Middle frontal gyrus (tissue), 1 donor: ENCODE data around the gene UIMC1.

Source experiments
- DNase-seq: peaks from one replicate; pipeline ENCODE4 v3.0.0-alpha.2; 2015; ENCODE audit warnings: low spot score; ENCODE audit errors: extremely low spot score

The UIMC1 gene

DNA sequence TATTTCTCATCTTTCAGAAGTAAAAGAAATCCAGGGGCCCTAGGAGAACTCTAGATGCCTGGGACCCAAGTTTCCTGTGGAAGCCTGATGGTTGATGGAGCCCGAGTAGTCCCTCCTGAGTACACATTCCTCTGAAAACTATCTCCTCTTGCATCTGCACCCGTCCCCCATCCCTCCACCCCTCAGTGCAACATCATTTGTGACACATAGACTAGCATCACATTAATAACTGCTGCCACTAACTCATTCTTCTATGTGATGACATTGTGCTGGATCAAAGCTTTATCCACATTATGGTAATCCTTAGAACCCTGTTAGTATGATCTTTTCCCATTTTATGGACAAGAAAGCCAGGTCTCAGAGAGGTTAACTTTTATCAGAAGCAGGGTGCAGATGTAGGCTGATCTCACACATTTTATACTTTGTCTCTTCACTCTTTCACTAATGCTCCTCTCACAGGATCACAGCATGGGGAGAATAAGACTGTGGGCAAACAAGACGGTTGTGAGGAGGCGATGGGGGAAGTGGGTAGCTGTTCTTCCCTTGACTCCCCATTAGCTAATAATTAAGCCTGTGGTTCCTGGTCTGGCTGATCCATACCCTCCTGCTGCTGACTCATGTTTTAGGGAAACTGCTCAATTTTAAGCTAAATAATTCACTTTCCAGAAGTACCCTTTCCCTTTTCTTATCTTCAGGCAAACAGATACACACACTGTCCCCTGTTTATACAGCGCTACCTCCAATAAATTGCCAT is 103.5 kb downstream of the UIMC1 start:
- DNase-seq: no peak

DNA sequence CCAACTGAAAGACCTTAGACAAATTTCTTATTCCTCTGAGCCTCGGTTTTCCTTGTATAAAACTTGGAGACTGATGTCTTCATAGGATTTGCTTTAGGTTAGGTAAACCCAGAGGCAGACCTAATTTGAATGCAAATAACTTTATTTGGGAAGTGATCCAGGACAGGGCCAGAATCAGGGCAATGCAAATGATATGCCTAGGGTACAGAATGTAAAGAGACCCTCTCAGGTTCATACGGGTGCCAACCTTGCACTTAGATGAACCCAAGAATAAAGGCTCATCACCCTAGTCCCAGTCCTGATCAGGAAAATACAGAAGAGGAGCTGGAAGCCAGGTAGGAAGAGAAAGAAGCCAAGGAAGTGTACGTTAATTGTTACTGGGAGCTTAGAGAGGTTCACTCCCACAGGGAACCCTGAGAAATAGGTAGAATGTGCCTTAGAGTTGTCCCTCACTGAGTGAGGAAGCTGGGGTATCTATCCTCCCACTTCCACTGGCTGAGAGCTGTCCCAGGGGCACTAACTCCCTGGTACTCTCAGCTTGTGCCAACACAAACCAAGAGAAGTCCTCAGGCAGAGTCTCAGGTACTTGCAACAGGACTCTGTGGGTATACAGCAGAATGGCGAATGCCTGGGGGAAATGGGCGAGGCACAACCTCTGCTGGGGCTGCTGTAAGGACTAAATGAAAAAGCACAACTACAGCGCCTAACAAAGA is 104.3 kb downstream of the UIMC1 start:
- no peak for DNase-seq

- no peak for DNase-seq
Measured at GRCh38 chr5:176901260-176902101, 105.1 kb downstream of the UIMC1 start.

- no peak for DNase-seq
Measured at GRCh38 chr5:176900780-176901204, 105.8 kb downstream of the UIMC1 start.

GRCh38 chr5:176899946-176900779 is 106.4 kb downstream of the UIMC1 start:
- no peak for DNase-seq

DNA sequence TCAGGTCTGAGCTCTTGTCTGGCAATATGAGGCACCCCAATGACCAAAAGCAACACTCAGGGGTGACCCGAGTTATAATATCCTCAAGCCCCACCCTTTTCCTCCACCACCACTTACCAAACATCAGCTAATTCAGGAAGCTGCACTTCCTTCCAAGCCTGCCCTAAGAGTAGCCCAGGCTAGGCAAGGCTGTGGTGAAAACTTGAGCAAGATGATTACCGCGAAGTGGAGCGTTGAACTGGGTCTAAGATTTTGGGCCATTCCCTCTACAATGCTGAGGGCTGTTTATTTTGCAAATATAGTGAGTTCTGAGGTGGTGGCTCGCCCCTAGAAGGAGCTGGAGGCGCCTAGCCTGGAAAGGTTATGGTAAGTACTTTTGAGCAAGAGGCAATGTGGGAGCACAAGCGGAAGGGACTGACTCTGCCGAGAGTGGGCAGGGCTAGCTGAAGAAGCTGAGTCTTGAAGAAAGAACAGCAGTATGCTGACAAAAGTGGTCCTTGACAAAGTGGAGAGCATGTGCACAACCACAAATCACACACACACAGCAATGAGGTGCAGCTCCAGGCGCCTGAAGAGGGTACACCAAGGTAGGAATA is 107.2 kb downstream of the UIMC1 start, which contains the start of gene HK3:
HK3 (minus strand) TSS at position 51 of the 596 bp plus-strand sequence. CDS start 3,187 bp downstream, outside the sequence.
- DNase-seq: no peak

DNA sequence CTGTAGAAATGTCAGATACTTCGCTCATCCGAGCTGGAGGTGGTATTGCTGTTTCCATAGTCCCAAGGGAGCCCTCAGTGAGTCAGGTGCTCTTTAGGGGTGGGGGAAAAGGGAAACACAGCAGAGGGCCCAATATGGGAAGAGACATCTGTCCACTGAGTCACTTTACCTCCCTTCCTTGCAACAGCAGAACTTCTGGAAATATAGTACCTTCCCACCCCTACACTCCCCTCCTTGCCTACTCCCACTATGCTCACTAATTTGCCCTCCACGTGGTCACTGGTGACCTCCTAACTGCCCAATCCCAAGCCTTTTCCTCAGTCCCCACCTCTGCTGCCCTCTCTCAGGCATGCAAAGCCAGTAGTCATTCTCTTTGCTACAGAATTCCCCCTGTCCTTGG is 109.3 kb downstream of the UIMC1 start:
- DNase-seq: no peak

DNA sequence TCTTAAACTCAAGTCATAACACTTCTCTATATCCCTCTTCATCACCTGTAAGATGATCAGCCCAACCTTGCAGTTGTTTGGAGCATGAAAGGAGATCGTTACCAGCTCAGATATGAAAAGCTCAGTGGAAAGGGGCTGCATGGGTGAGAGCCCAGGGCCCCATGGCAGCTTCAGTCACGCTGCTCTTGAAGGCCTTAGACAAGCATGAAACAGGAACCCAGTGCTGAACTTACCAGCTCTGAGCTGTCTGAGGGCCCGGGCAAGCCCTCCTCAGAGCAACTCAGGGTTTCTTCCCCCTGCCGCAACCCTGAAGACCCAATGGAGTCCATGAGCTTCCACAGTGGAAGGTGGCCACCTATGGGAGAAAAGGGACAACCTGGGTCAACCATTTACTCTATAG is 110.7 kb downstream of the UIMC1 start:
- no peak for DNase-seq

GRCh38 chr5:176894298-176894697 is 112.3 kb downstream of the UIMC1 start:
- no peak for DNase-seq

DNA sequence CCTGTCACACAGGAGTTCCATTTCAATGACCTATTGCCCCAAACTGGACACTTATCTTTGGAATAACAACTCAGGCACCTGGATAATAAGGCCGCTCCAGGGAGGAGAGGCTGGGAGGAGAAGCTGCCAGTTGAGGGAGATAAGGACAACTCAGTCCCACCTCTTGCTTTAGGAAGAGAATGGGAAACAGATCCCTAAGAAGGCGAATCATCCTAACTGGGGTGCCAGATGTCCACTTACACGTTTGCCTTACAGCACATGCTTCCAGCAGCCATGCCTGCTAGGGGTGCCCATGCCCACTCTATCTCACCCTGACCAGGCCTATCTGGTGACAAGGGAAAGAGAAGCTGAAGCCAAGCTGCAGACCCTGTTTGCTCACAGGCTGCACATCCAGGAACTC is 113.9 kb downstream of the UIMC1 start:
- no peak for DNase-seq

DNA sequence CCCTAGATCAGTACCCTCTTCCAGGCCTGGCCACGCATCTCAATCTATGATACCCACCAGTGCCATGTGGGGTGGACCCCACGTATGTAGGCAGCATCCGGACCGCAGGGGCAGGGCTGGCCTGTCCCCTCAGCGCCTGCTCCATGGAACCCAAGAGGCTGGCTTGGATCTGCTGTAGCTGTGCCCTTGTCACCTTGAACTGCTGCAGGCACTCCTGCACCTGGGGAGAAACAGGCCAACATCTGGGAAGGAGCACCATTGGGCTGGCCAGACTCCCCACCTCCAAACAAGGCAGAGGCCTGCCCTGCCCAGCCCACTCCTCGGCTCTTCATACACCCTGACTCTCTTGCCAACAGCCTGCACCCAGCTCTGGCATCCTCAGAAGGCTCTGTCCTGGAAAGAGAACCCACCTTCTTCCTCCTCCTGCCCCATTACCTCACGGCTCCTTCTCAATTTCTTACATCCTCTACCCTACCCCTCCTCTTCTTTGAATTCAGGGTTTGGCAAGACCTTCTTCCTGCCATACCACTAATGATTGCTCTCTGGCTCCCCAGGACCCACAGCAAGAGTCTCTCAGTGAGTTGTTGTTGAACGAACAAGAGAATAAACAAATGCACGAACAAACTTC is 115.1 kb downstream of the UIMC1 start:
- DNase-seq: no peak

GRCh38 chr5:176890455-176891330 is 115.9 kb downstream of the UIMC1 start:
- DNase-seq: no peak

- no peak for DNase-seq
Measured at GRCh38 chr5:176889321-176890280, 117.0 kb downstream of the UIMC1 start.

- DNase-seq: no peak
Measured at GRCh38 chr5:176888865-176889165, 117.8 kb downstream of the UIMC1 start.

DNA sequence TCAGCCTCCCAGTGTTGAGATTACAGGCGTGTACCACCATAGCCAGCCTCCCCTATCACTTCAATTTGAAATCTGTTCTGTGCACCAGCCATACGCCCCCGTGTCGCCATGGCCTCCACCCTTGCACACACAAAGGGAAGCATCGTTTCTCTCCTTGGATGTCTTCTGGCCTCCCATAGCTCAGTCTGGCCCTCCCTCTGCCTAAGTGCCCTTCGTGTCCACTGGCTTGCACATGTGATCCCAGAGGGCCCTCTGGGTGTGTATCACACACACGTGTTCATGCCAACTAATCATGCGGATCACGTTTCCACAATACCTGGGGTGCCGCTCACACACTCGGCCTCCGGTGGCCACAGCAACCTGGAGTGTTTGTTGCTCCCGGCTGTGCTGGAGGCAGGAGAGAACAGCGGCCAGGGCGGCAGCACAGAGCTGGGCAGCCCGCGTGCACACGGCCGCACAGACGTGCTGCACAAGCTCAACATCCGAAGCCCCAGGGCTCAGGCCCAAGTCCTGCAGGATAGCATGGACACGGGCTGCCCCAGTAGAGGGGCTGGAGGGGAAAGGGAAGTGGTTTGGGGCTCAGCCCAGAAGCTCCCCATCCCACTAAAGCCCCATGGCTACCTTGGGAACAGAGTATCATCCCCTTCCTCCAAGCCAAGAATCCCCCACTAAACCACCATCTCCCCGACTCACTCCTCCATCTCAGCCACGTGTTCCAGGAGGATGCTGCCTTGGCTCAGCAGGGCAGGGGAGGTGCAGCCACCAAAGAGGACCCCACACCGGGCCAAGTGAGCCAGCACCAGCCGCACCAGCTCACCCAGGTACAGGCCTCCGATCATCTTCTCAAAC is 118.3 kb downstream of the UIMC1 start:
- no peak for DNase-seq

DNA sequence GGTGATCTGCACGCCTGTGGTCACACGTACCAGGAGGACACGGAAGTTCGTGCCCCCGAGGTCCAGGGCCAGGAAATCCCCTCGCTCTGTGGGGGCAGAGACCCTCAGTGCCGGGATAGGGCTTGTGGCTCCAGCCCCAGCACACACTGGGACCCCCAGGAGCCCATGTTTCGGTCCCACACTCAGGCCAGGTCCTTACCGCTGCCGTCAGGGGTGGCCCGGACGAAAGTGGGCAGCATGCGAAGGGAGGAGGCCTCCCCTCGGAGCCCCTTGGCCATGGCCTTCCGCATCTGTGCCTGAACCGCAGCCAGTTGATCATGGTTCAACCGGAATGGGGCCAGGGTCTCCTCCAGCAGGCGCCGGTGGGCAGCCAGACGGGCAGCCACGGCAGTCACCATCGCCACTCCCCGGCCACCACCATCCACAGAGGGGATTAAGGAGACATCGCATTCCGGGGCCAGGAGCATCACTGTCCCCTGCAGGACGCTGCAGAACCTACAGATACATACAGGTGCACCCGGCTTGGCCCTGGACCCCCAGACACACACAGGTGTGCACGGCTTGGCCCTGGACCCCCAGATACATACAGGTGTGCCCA is 119.2 kb downstream of the UIMC1 start:
- no peak for DNase-seq
